ENCODE data around the gene MT4.

DNA sequence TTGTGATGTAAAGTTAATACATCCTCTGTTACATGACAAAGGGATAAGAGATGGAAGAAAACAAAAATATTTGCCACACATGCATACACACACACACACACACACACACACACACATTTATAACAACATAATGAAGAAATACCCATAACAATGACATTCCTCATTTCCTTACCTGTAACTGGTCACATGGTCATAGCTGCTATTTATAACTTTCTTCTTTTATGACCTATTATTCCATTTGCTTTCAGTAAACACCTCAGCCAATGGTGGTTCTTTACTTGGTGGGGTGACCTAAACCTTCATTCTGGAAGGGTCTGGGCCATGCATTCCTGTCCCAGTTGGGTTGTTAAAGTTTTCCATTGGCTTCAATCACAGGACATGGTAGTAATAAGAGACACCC is 48.8 kb downstream of the MT4 start:
- no peak for TF ChIP-seq EZH2 (IDR thresholded peaks at IDR 0.05; ENCODE audit: low read depth)
- TF ChIP-seq, protein P1, sequence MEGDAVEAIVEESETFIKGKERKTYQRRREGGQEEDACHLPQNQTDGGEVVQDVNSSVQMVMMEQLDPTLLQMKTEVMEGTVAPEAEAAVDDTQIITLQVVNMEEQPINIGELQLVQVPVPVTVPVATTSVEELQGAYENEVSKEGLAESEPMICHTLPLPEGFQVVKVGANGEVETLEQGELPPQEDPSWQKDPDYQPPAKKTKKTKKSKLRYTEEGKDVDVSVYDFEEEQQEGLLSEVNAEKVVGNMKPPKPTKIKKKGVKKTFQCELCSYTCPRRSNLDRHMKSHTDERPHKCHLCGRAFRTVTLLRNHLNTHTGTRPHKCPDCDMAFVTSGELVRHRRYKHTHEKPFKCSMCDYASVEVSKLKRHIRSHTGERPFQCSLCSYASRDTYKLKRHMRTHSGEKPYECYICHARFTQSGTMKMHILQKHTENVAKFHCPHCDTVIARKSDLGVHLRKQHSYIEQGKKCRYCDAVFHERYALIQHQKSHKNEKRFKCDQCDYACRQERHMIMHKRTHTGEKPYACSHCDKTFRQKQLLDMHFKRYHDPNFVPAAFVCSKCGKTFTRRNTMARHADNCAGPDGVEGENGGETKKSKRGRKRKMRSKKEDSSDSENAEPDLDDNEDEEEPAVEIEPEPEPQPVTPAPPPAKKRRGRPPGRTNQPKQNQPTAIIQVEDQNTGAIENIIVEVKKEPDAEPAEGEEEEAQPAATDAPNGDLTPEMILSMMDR (conservative IDR thresholded peaks at IDR 0.05): no peak
